Activated B cell treated with CpG ODN at 0.5 μM for 24 hours (primary cell): ENCODE data around the gene DIP2C. TPM values are rescaled to one million over a fixed set of nuclear protein-coding genes. Genes with fewer than 3 reads are reported as not detected.
"Not testable (repeated sequence)": the region's sequence is repeated elsewhere in the genome, so short reads cannot be mapped to it uniquely, and the experiment has no call there.

ENCODE experiments used
- ATAC-seq: fragments of 200-7000 bp; cut with Tn5 transposase; one replicate; pipeline ENCODE4 v1.10.0; 2021; ENCODE audit warnings: low read depth, mild to moderate bottlenecking, moderate library complexity
- CTCF ChIA-PET: fragments of 350-600 bp; sonication (Branson Sonifier 250); formaldehyde crosslinking; loops from one replicate; lab custom pipeline; 2021; ENCODE audit warnings: antibody characterized with exemption; lab: Charles Lee
- POLR2A ChIA-PET: fragments of 350-600 bp; sonication (Branson Sonifier 250); formaldehyde crosslinking; loops from one replicate; lab custom pipeline; 2021; ENCODE audit warnings: antibody characterized with exemption; lab: Charles Lee
- DNase-seq: peaks from one replicate; pipeline ENCODE4 v3.0.0; 2022
- H3K27ac Mint-ChIP-seq: one replicate; pipeline ENCODE4 v1.8.0; 2020; ENCODE audit warnings: mixed read lengths
- H3K27me3 Mint-ChIP-seq: one replicate; pipeline ENCODE4 v1.8.0; 2021; ENCODE audit warnings: mixed read lengths
- H3K36me3 Mint-ChIP-seq: one replicate; pipeline ENCODE4 v1.8.0; 2021; ENCODE audit warnings: low read depth, mixed read lengths
- H3K4me1 Mint-ChIP-seq: one replicate; pipeline ENCODE4 v1.8.0; 2021; ENCODE audit warnings: mixed read lengths
- H3K4me3 Mint-ChIP-seq: one replicate; pipeline ENCODE4 v1.8.0; 2020; ENCODE audit warnings: mild to moderate bottlenecking, mixed read lengths
- H3K9me3 Mint-ChIP-seq: one replicate; pipeline ENCODE4 v1.8.0; 2020; ENCODE audit warnings: mixed read lengths
- intact Hi-C: fragments of 100-400 bp; cut with micrococcal nuclease; formaldehyde crosslinking; loops from one replicate; pipeline ENCODE4 v1.15.1; 2024
- total RNA-seq: library from RNA; stranded (reverse); gene quantifications from 2 replicates; pipeline ENCODE4 v1.2.3, GENCODE V29; 2022
- TF ChIP-seq, protein P1 (sequence below): fragments of 200-600 bp; IDR thresholded peaks from one replicate; pipeline ENCODE4 v1.8.0; 2022; ENCODE audit warnings: antibody characterized with exemption, mild to moderate bottlenecking

Gene DIP2C
- total RNA-seq, 1 donor from 2014 or later, result 0.49 TPM

DNA sequence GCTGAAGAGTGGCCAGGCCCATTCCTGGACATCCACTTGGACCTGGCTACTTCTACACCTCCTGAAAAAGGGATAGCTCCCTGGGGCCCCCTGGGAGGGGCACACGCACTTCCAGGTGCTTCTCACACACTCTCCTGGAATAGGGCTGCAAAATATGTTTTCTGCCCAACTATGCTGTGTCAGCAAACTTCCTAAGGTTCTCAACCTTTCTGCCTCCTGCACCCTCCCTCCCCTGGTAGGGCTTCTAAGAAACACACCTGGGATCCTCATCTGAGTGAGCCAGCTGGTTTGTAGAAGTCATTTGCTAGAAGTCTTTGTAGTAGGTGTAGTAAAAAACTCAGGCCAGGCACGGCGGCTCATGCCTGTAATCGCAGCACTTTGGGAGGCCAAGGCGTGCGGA, 417.7 kb downstream of the DIP2C start:
- TF ChIP-seq, protein P1, sequence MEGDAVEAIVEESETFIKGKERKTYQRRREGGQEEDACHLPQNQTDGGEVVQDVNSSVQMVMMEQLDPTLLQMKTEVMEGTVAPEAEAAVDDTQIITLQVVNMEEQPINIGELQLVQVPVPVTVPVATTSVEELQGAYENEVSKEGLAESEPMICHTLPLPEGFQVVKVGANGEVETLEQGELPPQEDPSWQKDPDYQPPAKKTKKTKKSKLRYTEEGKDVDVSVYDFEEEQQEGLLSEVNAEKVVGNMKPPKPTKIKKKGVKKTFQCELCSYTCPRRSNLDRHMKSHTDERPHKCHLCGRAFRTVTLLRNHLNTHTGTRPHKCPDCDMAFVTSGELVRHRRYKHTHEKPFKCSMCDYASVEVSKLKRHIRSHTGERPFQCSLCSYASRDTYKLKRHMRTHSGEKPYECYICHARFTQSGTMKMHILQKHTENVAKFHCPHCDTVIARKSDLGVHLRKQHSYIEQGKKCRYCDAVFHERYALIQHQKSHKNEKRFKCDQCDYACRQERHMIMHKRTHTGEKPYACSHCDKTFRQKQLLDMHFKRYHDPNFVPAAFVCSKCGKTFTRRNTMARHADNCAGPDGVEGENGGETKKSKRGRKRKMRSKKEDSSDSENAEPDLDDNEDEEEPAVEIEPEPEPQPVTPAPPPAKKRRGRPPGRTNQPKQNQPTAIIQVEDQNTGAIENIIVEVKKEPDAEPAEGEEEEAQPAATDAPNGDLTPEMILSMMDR, result no peak
- ChIA-PET POLR2A (no interaction called here), CTCF (no interaction called here)
- no peaks in the 10 kb centered on the region for H3K27me3 Mint-ChIP-seq
- H3K36me3 Mint-ChIP-seq, result no peaks in the 10 kb centered on the region
- ATAC-seq (no peak), DNase-seq (no peak)
- intact Hi-C loops, result no loop called here
- H3K4me1 Mint-ChIP-seq, result no peaks in the 10 kb centered on the region
- H3K27ac Mint-ChIP-seq, result no peak overlapping the region
- no peak overlapping the region for H3K4me3 Mint-ChIP-seq
- H3K9me3 Mint-ChIP-seq, result no peaks in the 10 kb centered on the region

- TF ChIP-seq, protein P1, result no peak
- Mint-ChIP-seq H3K4me3 (no peak overlapping the region), H3K36me3 (no peaks in the 10 kb centered on the region), H3K9me3 (no peaks in the 10 kb centered on the region), H3K27ac (no peak overlapping the region), H3K4me1 (no peaks in the 10 kb centered on the region), H3K27me3 (no peaks in the 10 kb centered on the region)
- ChIA-PET CTCF (no interaction called here), POLR2A (no interaction called here)
- DNase-seq, result no peak
- intact Hi-C loops, result no loop called here
- ATAC-seq, result no peak
Observed at GRCh38 chr10:271201-271600, 418.3 kb downstream of the DIP2C start.

DNA sequence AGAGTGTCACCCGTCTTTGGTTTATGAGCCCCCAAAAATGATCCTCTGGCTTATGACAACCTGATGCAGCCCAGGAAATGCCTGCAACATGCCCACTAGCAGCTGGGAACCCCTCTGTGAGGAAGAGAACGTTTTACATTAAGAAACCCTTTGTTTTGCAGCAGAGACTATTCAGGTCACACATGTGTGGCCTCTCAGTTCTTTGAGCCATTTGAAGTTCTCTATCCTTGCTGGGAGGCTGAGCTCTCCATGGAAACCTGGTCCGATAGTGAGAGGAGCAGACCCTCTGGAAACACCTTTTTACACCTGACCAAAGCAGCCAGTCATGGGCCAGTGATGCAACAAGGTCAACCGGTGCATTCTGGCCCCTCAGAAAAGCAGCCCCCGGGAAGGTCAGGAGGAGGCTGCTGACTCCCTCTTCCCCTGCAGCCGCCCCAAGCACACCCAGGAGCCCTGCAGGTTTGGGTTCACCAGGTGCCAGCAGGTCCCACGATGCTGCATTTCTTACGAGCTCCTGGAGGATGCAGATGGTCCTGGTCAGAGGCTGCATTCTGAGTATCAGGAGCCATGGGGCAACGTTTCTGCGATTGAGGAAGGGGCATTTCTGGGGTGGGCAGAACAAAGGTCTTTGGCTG, 419.9 kb downstream of the DIP2C start:
- POLR2A ChIA-PET, result no interaction called here
- H3K4me1 Mint-ChIP-seq, result peaks cover 4% of the 10 kb centered on the region
- H3K27ac Mint-ChIP-seq, result no peak overlapping the region
- CTCF ChIA-PET, result no interaction called here
- H3K4me3 Mint-ChIP-seq, result no peak overlapping the region
- H3K9me3 Mint-ChIP-seq, result no peaks in the 10 kb centered on the region
- TF ChIP-seq, protein P1, result no peak
- intact Hi-C loops, result no loop called here
- ATAC-seq (no peak), DNase-seq (no peak)
- no peaks in the 10 kb centered on the region for H3K36me3 Mint-ChIP-seq
- H3K27me3 Mint-ChIP-seq, result no peaks in the 10 kb centered on the region

- no peak for DNase-seq
- POLR2A ChIA-PET, result no interaction called here
- ATAC-seq, result no peak
- TF ChIP-seq, protein P1, result no peak
- Mint-ChIP-seq H3K4me1 (peaks cover 4% of the 10 kb centered on the region), H3K9me3 (no peaks in the 10 kb centered on the region), H3K4me3 (no peak overlapping the region), H3K36me3 (no peaks in the 10 kb centered on the region), H3K27me3 (no peaks in the 10 kb centered on the region), H3K27ac (no peak overlapping the region)
- CTCF ChIA-PET, result no interaction called here
- intact Hi-C loops, result no loop called here
Observed at GRCh38 chr10:267705-268104, 421.8 kb downstream of the DIP2C start.

- ATAC-seq, result no peak
- Mint-ChIP-seq H3K36me3 (no peaks in the 10 kb centered on the region), H3K4me1 (peaks cover 4% of the 10 kb centered on the region), H3K4me3 (no peak overlapping the region), H3K27ac (no peak overlapping the region), H3K9me3 (no peaks in the 10 kb centered on the region), H3K27me3 (no peaks in the 10 kb centered on the region)
- ChIA-PET CTCF (no interaction called here), POLR2A (no interaction called here)
- intact Hi-C loops, result no loop called here
- no peak for DNase-seq
- TF ChIP-seq, protein P1, result no peak
Observed at GRCh38 chr10:266974-267425, 422.5 kb downstream of the DIP2C start.

DNA sequence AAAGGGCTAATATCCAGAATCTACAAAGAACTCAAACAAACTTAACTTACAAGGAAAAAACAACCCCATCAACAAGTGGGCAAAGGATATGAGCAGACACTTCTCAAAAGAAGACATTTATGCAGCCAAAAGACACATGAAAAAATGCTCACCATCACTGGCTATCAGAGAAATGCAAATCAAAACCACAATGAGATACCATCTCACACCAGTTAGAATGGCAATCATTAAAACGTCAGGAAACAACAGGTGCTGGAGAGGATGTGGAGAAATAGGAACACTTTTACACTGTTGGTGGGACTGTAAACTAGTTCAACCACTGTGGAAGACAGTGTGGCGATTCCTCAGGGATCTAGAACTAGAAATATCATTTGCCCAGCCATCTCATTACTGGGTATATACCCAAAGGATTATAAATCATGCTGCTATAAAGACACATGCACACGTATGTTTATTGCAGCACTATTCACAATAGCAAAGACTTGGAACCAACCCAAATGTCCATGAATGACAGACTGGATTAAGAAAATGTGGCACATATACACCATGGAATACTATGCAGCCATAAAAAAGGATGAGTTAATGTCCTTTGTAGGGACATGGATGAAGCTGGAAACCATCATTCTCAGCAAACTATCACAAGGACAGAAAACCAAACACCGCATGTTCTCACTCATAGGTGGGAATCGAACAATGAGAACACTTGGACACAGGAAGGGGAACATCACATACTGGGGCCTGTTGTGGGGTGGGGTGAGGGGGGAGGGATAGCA, 423.5 kb downstream of the DIP2C start:
- H3K36me3 Mint-ChIP-seq, H3K27ac Mint-ChIP-seq, H3K4me3 Mint-ChIP-seq, CTCF ChIA-PET, DNase-seq, H3K9me3 Mint-ChIP-seq, POLR2A ChIA-PET, ATAC-seq, intact Hi-C loops, H3K27me3 Mint-ChIP-seq: not testable (repeated sequence)
- peaks cover 12% of the 10 kb centered on the region for H3K4me1 Mint-ChIP-seq

DNA sequence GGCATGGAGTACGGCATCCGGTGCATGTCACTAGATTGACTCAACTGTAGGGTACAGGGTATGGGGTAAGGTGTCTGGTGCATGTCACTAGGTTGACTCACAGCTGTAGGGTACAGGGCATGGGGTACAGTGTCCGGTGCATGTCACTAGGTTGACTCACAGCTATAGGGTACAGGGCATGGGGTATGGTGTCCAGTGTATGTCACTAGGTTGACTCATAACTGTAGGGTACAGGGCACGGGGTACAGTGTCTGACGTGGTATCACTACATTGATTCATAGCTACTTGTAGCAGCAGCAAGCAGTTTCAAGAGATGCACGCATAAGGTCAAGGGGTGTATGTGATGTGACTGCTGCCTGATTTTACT, 424.4 kb downstream of the DIP2C start:
- intact Hi-C loops, POLR2A ChIA-PET, H3K27ac Mint-ChIP-seq, CTCF ChIA-PET, H3K36me3 Mint-ChIP-seq, ATAC-seq, DNase-seq, H3K4me3 Mint-ChIP-seq, H3K27me3 Mint-ChIP-seq, H3K9me3 Mint-ChIP-seq: not testable (repeated sequence)
- peaks cover 18% of the 10 kb centered on the region for H3K4me1 Mint-ChIP-seq
